HepG2 (cell line): ENCODE results near the gene TPPP2. TPM values are rescaled to one million over a fixed set of nuclear protein-coding genes. Genes with fewer than 3 reads are reported as not detected.
A peak's percentile ranks its signal among the peaks of the same experiment; 100 is the strongest.

ENCODE experiments used
- ATAC-seq: fragments of 200-7000 bp; cut with Tn5 transposase; 3 replicates; pipeline ENCODE4 v1.9.1; 2020; ENCODE audit warnings: mild to moderate bottlenecking, moderate library complexity
- BruUV-seq: library from RNA; stranded (reverse); fragments of 400-500 nt; replicated peaks from 2 replicates; lab custom pipeline; 2021; lab: Mats Ljungman, UMichigan
- CTCF ChIA-PET: fragments of 300-600 bp; formaldehyde crosslinking; extraction: SDS; loops from one replicate; lab custom pipeline; 2021; ENCODE audit warnings: low total read pairs, inconsistent platforms, low intra/inter-chr PET ratio; lab: Yijun Ruan, JAX
- POLR2A ChIA-PET: fragments of 350-600 bp; sonication (Branson Sonifier 250); formaldehyde crosslinking; loops from one replicate; lab custom pipeline; 2020; ENCODE audit warnings: antibody characterized with exemption, inconsistent platforms; lab: Yijun Ruan, JAX
- DNase-seq: peaks from one replicate; pipeline ENCODE4 v3.0.0-alpha.2; 2015; ENCODE audit warnings: low spot score
- FAIRE-seq: peaks from 3 replicates; lab custom pipeline; 2011; peaks lifted over from hg19 to GRCh38; lab: Jason Lieb, UNC
- H2AFZ ChIP-seq: one replicate; pipeline ENCODE4 v1.6.1; 2011; ENCODE audit warnings: low read length, inconsistent platforms
- H3K27ac ChIP-seq: fragments of 300-600 bp; 3 replicates; pipeline ENCODE4 v1.8.0; 2011; ENCODE audit warnings: mixed run types, mild to moderate bottlenecking, mixed read lengths, low read length, inconsistent platforms; ENCODE audit not compliant: insufficient read depth; ENCODE audit errors: extremely low read length
- H3K27me3 ChIP-seq, 2 experiments: fragments of 200-600 bp in 1 of 2; 2 replicates in 1 of 2; 3 replicates in 1 of 2; pipeline versions ENCODE4 v1.6.0 to v1.8.0; 2011; ENCODE audit warnings: low read length in 2 of 2, mild to moderate bottlenecking in 2 of 2, moderate library complexity in 2 of 2, inconsistent platforms in 1 of 2; ENCODE audit not compliant: insufficient read depth in 2 of 2, control insufficient read depth in 1 of 2
- H3K36me3 ChIP-seq, 2 experiments: fragments of 200-600 bp in 1 of 2; replicated peaks in 1 of 2; 2 replicates in 1 of 2; 3 replicates in 1 of 2; pipeline versions ENCODE4 v1.5.1 to v1.8.0; 2011; ENCODE audit warnings: low read length in 2 of 2, inconsistent platforms in 1 of 2; ENCODE audit not compliant: insufficient read depth in 2 of 2, control insufficient read depth in 1 of 2
- H3K4me1 ChIP-seq: 2 replicates; pipeline ENCODE4 v1.5.1; 2012; ENCODE audit warnings: low read length, inconsistent platforms; ENCODE audit not compliant: insufficient read depth
- H3K4me2 ChIP-seq: 2 replicates; pipeline ENCODE4 v1.6.0; 2011; ENCODE audit warnings: low read depth, low read length, inconsistent platforms
- H3K4me3 ChIP-seq, 3 experiments: fragments of 200-600 bp in 1 of 3; sonication (generic), shearing (Covaris generic) in 1 of 3; replicated peaks in 1 of 3; 2 replicates each; pipeline ENCODE4 v1.5.1; 2011 to 2016; ENCODE audit warnings: low read length in 3 of 3, inconsistent platforms in 2 of 3, low read depth in 2 of 3, mild to moderate bottlenecking in 2 of 3, control low read depth in 1 of 3, mixed read lengths in 1 of 3; ENCODE audit not compliant: insufficient read depth in 1 of 3
- H3K79me2 ChIP-seq: one replicate; pipeline ENCODE4 v1.6.1; 2011; ENCODE audit warnings: low read length, inconsistent platforms; ENCODE audit not compliant: insufficient read depth
- H3K9ac ChIP-seq: 2 replicates; pipeline ENCODE4 v1.6.0; 2011; ENCODE audit warnings: mild to moderate bottlenecking, low read depth, low read length, inconsistent platforms; ENCODE audit not compliant: insufficient read depth
- H3K9me3 ChIP-seq: 2 replicates; pipeline ENCODE4 v1.5.1; 2012; ENCODE audit warnings: mild to moderate bottlenecking, low read length
- H4K20me1 ChIP-seq: 2 replicates; pipeline ENCODE4 v1.6.0; 2011; ENCODE audit warnings: inconsistent platforms, mild to moderate bottlenecking, low read length, moderate library complexity; ENCODE audit not compliant: insufficient read depth
- AGO2 ChIP-seq: fragments of 200-400 bp; formaldehyde crosslinking; optimal IDR thresholded peaks from 2 replicates; pipeline ENCODE3; 2017; ENCODE audit warnings: mild to moderate bottlenecking, low read depth, low read length, moderate library complexity
- KLF11 ChIP-seq: IDR thresholded peaks from 2 replicates; pipeline ENCODE4 v1.6.1; 2016; ENCODE audit warnings: missing compliant biosample characterization
- KLF12 ChIP-seq: sonication (generic); formaldehyde crosslinking; IDR thresholded peaks from 2 replicates; pipeline ENCODE4 v1.4.0; 2020; ENCODE audit warnings: missing genetic modification reagents, borderline replicate concordance
- NKX3-1 ChIP-seq: sonication (generic); formaldehyde crosslinking; IDR thresholded peaks from 2 replicates; pipeline ENCODE4 v1.5.0; 2020; ENCODE audit warnings: missing genetic modification reagents
- PAF1 ChIP-seq: IDR thresholded peaks from 2 replicates; pipeline ENCODE4 v1.6.1; 2016; ENCODE audit warnings: missing genetic modification reagents, missing compliant biosample characterization
- RNF2 ChIP-seq: fragments of 450-650 bp; conservative IDR thresholded peaks from 2 replicates; pipeline ENCODE4 v1.6.1; 2016; ENCODE audit warnings: low read depth
- ZBTB34 ChIP-seq: sonication (generic); formaldehyde crosslinking; IDR thresholded peaks from 2 replicates; pipeline ENCODE4 v1.8.0; 2022; ENCODE audit warnings: mild to moderate bottlenecking, missing genetic modification reagents
- ZC3H13 ChIP-seq: sonication (generic); formaldehyde crosslinking; IDR thresholded peaks from 2 replicates; pipeline ENCODE4 v1.8.1; 2023; ENCODE audit warnings: mild to moderate bottlenecking, missing genetic modification reagents, moderate library complexity
- ZFX ChIP-seq: sonication (generic); formaldehyde crosslinking; IDR thresholded peaks from 2 replicates; pipeline ENCODE4 v1.4.0; 2020; ENCODE audit warnings: mild to moderate bottlenecking, low read depth, missing genetic modification reagents, moderate library complexity
- ZNF225 ChIP-seq: sonication (generic); formaldehyde crosslinking; IDR thresholded peaks from 2 replicates; pipeline ENCODE4 v1.4.0; 2020; ENCODE audit warnings: mild to moderate bottlenecking, missing genetic modification reagents
- ZNF567 ChIP-seq: sonication (generic); formaldehyde crosslinking; IDR thresholded peaks from 2 replicates; pipeline ENCODE4 v1.8.1; 2023; ENCODE audit warnings: mild to moderate bottlenecking, missing genetic modification reagents, borderline replicate concordance
- ZNF883 ChIP-seq: sonication (generic); formaldehyde crosslinking; IDR thresholded peaks from 2 replicates; pipeline ENCODE4 v1.5.1; 2020; ENCODE audit warnings: mild to moderate bottlenecking, missing genetic modification reagents; ENCODE audit errors: not compliant biosample characterization
- WGBS: methylation state at CpG from one replicate; pipeline ENCODE4 v1.1.6; 2017; ENCODE audit warnings: low lambda C conversion rate; 5-methylcytosine and 5-hydroxymethylcytosine counted together
- in situ Hi-C: cut with HindIII; loops from 2 replicates; pipeline ENCODE4 v1.10.0; 2017; ENCODE audit warnings: low pct_unique_long_range_greater_than_20kb; ENCODE audit not compliant: extremely low pct_ligation_motif_present
- intact Hi-C: fragments of 100-400 bp; cut with micrococcal nuclease; formaldehyde crosslinking; loops from one replicate; pipeline ENCODE4 v1.10.0; 2022; ENCODE audit not compliant: unreplicated experiment
- polyA plus RNA-seq, 8 experiments: library from polyadenylated mRNA; depleted of rRNA in 3 of 8; stranded (reverse) in 7 of 8; unstranded in 1 of 8; fragments of >200 nt; fragmentation: Illumina TruSeq in 4 of 8; extraction: Trizol in 4 of 8; gene quantifications; 2 replicates each; pipeline versions ENCODE4 v1.2.1 to v1.2.3, GENCODE V29; 2011 to 2016; ENCODE audit warnings: low read depth in 4 of 8, missing spikeins in 1 of 8, mixed read lengths in 1 of 8; ENCODE audit not compliant: insufficient read depth in 1 of 8
- total RNA-seq, 5 experiments: library from RNA; depleted of rRNA; stranded (reverse); fragments of >200 nt; fragmentation: Illumina TruSeq; extraction: Trizol; gene quantifications; 2 replicates each; pipeline ENCODE4 v1.2.3, GENCODE V29; 2016; ENCODE audit warnings: low read depth in 1 of 5
- TF ChIP-seq, protein P1 (sequence below): IDR thresholded peaks from 2 replicates; pipeline ENCODE4 v1.6.1; 2016; ENCODE audit warnings: low read depth, borderline replicate concordance
- TF ChIP-seq, protein P2 (sequence below): sonication (generic); formaldehyde crosslinking; IDR thresholded peaks from 2 replicates; pipeline ENCODE4 v1.5.0; 2020; ENCODE audit warnings: mild to moderate bottlenecking, missing genetic modification reagents, borderline replicate concordance
- TF ChIP-seq, protein P3 (sequence below): sonication (generic); formaldehyde crosslinking; IDR thresholded peaks from 2 replicates; pipeline ENCODE4 v1.5.1; 2020; ENCODE audit warnings: missing genetic modification reagents, mild to moderate bottlenecking, borderline replicate concordance

TPPP2 gene
- total and polyA plus RNA-seq, 2 of the 13 experiments (the other 11 are each of a cell fraction or from before 2014, with no cell fraction given): 0.58 to 4.2 TPM

- CTCF ChIA-PET: interaction anchor here (7.5 kb wide), 1 partner anchor 22 kb away, joined by 135 read pairs; no protein-coding TSS in a partner anchor
- no TSS peak for BruUV-seq
- WGBS: 98% methylated on average over 9 of the region's 9 CpGs
- Histone ChIP-seq H3K36me3 (peaks cover 20 to 35% of the 10 kb centered on the region in 2 experiments), H3K79me2 (peaks cover 6% of the 10 kb centered on the region), H3K4me1 (peaks cover 40% of the 10 kb centered on the region), H3K9ac (no peak overlapping the region), H3K27ac (no peak overlapping the region), H3K4me3 (no peak overlapping the region), H3K4me2 (no peak overlapping the region), H4K20me1 (no peaks in the 10 kb centered on the region), H2AFZ (no peak overlapping the region), H3K27me3 (peaks cover 0 to 7% of the 10 kb centered on the region in 2 experiments; a peak in 1 of 5 replicates), H3K9me3 (no peaks in the 10 kb centered on the region)
- ATAC-seq (no peak), FAIRE-seq (no peak), DNase-seq (no peak)
- intact Hi-C loops (no loop called here), in situ Hi-C loops (no loop called here)
- POLR2A ChIA-PET: interaction anchor here (1.6 to 6.7 kb wide), 6 partner anchors 11 to 29 kb away, joined by 6 to 141 read pairs (median 56); partner anchors contain the start of genes TMEM253 and ZNF219
- TF ChIP-seq, protein P1, sequence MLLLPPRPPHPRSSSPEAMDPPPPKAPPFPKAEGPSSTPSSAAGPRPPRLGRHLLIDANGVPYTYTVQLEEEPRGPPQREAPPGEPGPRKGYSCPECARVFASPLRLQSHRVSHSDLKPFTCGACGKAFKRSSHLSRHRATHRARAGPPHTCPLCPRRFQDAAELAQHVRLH (CRISPR knock-in tag): no peak
- no peak for TF ChIP-seq ZBTB34
- no peak for TF ChIP-seq KLF11 (CRISPR knock-in tag)
- no peak for TF ChIP-seq NKX3-1
- no peak for TF ChIP-seq ZNF567 (CRISPR knock-in tag)
- 0 out of 2 replicates have a peak, but pooled peaks have one; percentile 11 for TF ChIP-seq ZFX (CRISPR knock-in tag)
- TF ChIP-seq RNF2: no peak
- TF ChIP-seq ZNF225 (CRISPR knock-in tag): 0 out of 2 replicates have a peak, but pooled peaks have one; percentile 46
- TF ChIP-seq, protein P2, sequence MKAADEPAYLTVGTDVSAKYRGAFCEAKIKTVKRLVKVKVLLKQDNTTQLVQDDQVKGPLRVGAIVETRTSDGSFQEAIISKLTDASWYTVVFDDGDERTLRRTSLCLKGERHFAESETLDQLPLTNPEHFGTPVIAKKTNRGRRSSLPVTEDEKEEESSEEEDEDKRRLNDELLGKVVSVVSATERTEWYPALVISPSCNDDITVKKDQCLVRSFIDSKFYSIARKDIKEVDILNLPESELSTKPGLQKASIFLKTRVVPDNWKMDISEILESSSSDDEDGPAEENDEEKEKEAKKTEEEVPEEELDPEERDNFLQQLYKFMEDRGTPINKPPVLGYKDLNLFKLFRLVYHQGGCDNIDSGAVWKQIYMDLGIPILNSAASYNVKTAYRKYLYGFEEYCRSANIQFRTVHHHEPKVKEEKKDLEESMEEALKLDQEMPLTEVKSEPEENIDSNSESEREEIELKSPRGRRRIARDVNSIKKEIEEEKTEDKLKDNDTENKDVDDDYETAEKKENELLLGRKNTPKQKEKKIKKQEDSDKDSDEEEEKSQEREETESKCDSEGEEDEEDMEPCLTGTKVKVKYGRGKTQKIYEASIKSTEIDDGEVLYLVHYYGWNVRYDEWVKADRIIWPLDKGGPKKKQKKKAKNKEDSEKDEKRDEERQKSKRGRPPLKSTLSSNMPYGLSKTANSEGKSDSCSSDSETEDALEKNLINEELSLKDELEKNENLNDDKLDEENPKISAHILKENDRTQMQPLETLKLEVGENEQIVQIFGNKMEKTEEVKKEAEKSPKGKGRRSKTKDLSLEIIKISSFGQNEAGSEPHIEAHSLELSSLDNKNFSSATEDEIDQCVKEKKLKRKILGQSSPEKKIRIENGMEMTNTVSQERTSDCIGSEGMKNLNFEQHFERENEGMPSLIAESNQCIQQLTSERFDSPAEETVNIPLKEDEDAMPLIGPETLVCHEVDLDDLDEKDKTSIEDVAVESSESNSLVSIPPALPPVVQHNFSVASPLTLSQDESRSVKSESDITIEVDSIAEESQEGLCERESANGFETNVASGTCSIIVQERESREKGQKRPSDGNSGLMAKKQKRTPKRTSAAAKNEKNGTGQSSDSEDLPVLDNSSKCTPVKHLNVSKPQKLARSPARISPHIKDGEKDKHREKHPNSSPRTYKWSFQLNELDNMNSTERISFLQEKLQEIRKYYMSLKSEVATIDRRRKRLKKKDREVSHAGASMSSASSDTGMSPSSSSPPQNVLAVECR (CRISPR knock-in tag): no peak
- TF ChIP-seq ZC3H13 (CRISPR knock-in tag): 0 out of 2 replicates have a peak, but pooled peaks have one; percentile 5
- TF ChIP-seq PAF1 (CRISPR knock-in tag): 0 out of 2 replicates have a peak, but pooled peaks have one; percentile 54
- TF ChIP-seq, protein P3, sequence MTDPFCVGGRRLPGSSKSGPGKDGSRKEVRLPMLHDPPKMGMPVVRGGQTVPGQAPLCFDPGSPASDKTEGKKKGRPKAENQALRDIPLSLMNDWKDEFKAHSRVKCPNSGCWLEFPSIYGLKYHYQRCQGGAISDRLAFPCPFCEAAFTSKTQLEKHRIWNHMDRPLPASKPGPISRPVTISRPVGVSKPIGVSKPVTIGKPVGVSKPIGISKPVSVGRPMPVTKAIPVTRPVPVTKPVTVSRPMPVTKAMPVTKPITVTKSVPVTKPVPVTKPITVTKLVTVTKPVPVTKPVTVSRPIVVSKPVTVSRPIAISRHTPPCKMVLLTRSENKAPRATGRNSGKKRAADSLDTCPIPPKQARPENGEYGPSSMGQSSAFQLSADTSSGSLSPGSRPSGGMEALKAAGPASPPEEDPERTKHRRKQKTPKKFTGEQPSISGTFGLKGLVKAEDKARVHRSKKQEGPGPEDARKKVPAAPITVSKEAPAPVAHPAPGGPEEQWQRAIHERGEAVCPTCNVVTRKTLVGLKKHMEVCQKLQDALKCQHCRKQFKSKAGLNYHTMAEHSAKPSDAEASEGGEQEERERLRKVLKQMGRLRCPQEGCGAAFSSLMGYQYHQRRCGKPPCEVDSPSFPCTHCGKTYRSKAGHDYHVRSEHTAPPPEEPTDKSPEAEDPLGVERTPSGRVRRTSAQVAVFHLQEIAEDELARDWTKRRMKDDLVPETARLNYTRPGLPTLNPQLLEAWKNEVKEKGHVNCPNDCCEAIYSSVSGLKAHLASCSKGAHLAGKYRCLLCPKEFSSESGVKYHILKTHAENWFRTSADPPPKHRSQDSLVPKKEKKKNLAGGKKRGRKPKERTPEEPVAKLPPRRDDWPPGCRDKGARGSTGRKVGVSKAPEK (CRISPR knock-in tag): 0 out of 2 replicates have a peak, but pooled peaks have one; percentile 31
- no peak for TF ChIP-seq KLF12
- TF ChIP-seq AGO2: peak; percentile 32
- TF ChIP-seq ZNF883 (CRISPR knock-in tag): peak; percentile 28
Measured at GRCh38 chr14:21072781-21073339, 42.8 kb downstream of the TPPP2 start.
